Progenitor cell of endocrine pancreas (in vitro differentiated cells): ENCODE measurements around the gene MED25. TPM values are rescaled to one million over a fixed set of nuclear protein-coding genes. Genes with fewer than 3 reads are reported as not detected.

Experiments
- DNase-seq: peaks from one replicate; pipeline ENCODE4 v3.0.0; 2021; ENCODE audit warnings: low spot score; ENCODE audit not compliant: unreplicated experiment
- H3K27ac Mint-ChIP-seq: 2 replicates; pipeline ENCODE4 v1.8.0; 2021; ENCODE audit warnings: mild to moderate bottlenecking, moderate library complexity, mixed read lengths
- H3K27me3 Mint-ChIP-seq: 2 replicates; pipeline ENCODE4 v1.8.0; 2021; ENCODE audit warnings: mixed read lengths
- H3K36me3 Mint-ChIP-seq: 2 replicates; pipeline ENCODE4 v1.8.0; 2022; ENCODE audit warnings: mixed read lengths; ENCODE audit not compliant: insufficient read depth
- H3K4me1 Mint-ChIP-seq: 2 replicates; pipeline ENCODE4 v1.8.0; 2021; ENCODE audit warnings: low read depth, mixed read lengths
- H3K4me3 Mint-ChIP-seq: 2 replicates; pipeline ENCODE4 v1.8.0; 2021; ENCODE audit warnings: low read depth, mild to moderate bottlenecking, moderate library complexity, mixed read lengths
- H3K9me3 Mint-ChIP-seq: 2 replicates; pipeline ENCODE4 v1.8.0; 2021; ENCODE audit warnings: low read depth, mixed read lengths
- total RNA-seq: library from RNA; stranded (reverse); gene quantifications from 2 replicates; pipeline ENCODE4 v1.2.1, GENCODE V29; 2021
- TF ChIP-seq, protein P1 (sequence below): fragments of 200-600 bp; sonication (generic); IDR thresholded peaks from one replicate; pipeline ENCODE4 v1.5.0; 2021; ENCODE audit warnings: antibody characterized with exemption, mild to moderate bottlenecking; ENCODE audit not compliant: unreplicated experiment

MED25 gene
- total RNA-seq, 1 donor from 2014 or later = 136 TPM

DNA sequence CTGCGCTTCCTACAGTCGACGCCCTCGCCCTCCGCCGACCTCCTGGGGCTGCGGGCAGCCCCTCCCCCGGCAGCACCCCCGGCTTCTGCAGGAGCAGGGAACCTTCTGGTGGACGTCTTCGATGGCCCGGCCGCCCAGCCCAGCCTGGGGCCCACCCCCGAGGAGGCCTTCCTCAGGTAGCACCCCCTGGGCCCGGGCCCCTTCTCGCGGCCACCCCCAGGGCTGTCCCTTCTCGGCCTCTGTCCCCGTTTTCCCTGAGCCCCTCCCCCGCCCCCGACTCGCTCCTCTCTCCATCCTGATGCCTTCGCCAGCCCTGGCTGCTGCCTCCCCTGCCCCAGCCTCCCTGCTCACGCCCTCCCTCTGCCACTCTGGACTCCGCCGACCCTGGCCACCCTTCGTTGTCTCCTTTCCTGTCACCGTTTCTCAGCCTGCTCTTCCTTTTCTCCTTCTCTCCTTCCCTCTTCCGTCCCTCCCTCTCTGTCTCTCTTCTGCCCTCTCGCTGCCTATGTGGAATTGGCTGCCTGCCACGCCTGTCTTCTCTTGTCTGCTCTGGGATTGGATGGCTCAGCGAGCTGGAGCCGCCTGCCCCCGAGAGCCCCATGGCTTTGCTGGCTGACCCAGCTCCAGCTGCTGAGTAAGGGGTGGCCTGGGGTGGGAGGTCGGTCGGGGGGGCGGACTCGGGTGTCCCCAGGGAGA, 16.0 kb upstream of the MED25 start:
- no peaks in the 10 kb centered on the region for H3K9me3 Mint-ChIP-seq
- DNase-seq = no peak
- H3K36me3 Mint-ChIP-seq = peaks cover 12% of the 10 kb centered on the region
- no peak overlapping the region for H3K27ac Mint-ChIP-seq
- H3K4me1 Mint-ChIP-seq = no peaks in the 10 kb centered on the region
- H3K4me3 Mint-ChIP-seq = peak overlapping the region; percentile 37
- TF ChIP-seq, protein P1, sequence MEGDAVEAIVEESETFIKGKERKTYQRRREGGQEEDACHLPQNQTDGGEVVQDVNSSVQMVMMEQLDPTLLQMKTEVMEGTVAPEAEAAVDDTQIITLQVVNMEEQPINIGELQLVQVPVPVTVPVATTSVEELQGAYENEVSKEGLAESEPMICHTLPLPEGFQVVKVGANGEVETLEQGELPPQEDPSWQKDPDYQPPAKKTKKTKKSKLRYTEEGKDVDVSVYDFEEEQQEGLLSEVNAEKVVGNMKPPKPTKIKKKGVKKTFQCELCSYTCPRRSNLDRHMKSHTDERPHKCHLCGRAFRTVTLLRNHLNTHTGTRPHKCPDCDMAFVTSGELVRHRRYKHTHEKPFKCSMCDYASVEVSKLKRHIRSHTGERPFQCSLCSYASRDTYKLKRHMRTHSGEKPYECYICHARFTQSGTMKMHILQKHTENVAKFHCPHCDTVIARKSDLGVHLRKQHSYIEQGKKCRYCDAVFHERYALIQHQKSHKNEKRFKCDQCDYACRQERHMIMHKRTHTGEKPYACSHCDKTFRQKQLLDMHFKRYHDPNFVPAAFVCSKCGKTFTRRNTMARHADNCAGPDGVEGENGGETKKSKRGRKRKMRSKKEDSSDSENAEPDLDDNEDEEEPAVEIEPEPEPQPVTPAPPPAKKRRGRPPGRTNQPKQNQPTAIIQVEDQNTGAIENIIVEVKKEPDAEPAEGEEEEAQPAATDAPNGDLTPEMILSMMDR = no peak
- H3K27me3 Mint-ChIP-seq = no peaks in the 10 kb centered on the region

GRCh38 chr19:49802836-49803528, 15.1 kb upstream of the MED25 start:
- Mint-ChIP-seq H3K9me3 (no peaks in the 10 kb centered on the region), H3K4me1 (no peaks in the 10 kb centered on the region), H3K4me3 (no peak overlapping the region), H3K27ac (no peak overlapping the region), H3K27me3 (no peaks in the 10 kb centered on the region), H3K36me3 (peaks cover 12% of the 10 kb centered on the region)
- no peak for DNase-seq
- TF ChIP-seq, protein P1 = no peak

- Mint-ChIP-seq H3K4me3 (no peak overlapping the region), H3K4me1 (no peaks in the 10 kb centered on the region), H3K36me3 (peaks cover 12% of the 10 kb centered on the region), H3K27me3 (no peaks in the 10 kb centered on the region), H3K27ac (no peak overlapping the region), H3K9me3 (no peaks in the 10 kb centered on the region)
- TF ChIP-seq, protein P1 = no peak
- DNase-seq = no peak
These were observed 14.6 kb upstream of the MED25 start for GRCh38 chr19:49803529-49803856.

GRCh38 chr19:49805822-49806619, 12.1 kb upstream of the MED25 start:
- Mint-ChIP-seq H3K27ac (no peak overlapping the region), H3K4me1 (peaks cover 7% of the 10 kb centered on the region), H3K36me3 (peaks cover 12% of the 10 kb centered on the region), H3K4me3 (no peak overlapping the region), H3K9me3 (no peaks in the 10 kb centered on the region), H3K27me3 (no peaks in the 10 kb centered on the region)
- TF ChIP-seq, protein P1 = no peak
- no peak for DNase-seq

- peaks cover 7% of the 10 kb centered on the region for H3K4me1 Mint-ChIP-seq
- no peak for DNase-seq
- no peaks in the 10 kb centered on the region for H3K27me3 Mint-ChIP-seq
- H3K9me3 Mint-ChIP-seq = no peaks in the 10 kb centered on the region
- no peak overlapping the region for H3K27ac Mint-ChIP-seq
- no peak overlapping the region for H3K4me3 Mint-ChIP-seq
- peaks cover 12% of the 10 kb centered on the region for H3K36me3 Mint-ChIP-seq
- TF ChIP-seq, protein P1 = no peak
These were observed 11.5 kb upstream of the MED25 start for GRCh38 chr19:49806620-49806959.
